ENCODE data around the gene PATL2. TPM values are rescaled to one million over a fixed set of nuclear protein-coding genes. Genes with fewer than 3 reads are reported as not detected.
"Not testable (repeated sequence)": the region's sequence is repeated elsewhere in the genome, so short reads cannot be mapped to it uniquely, and the experiment has no call there.

The PATL2 gene
- polyA plus RNA-seq, 4 donors = 1.5 to 6.8 (median 2.9) TPM

GRCh38 chr15:44734839-44735481 is 23.8 kb upstream of the PATL2 start:
- Histone ChIP-seq H3K4me3 (ENCODE audit: low read depth in 1 of 3, low read length in 3 of 3) (no peak overlapping the region), H3K27me3 (ENCODE audit: control insufficient read depth in 3 of 3, insufficient read depth in 3 of 3, low read length in 3 of 3) (no peaks in the 10 kb centered on the region), H3K27ac (ENCODE audit: low read depth in 1 of 3, low read length in 2 of 3) (peak overlapping the region in 1 of 3 donors; percentile 85), H3K4me1 (ENCODE audit: control insufficient read depth in 3 of 3, insufficient read depth in 2 of 3, low read depth in 1 of 3, low read length in 2 of 3) (peaks cover under 1 to 8% (median 2%) of the 10 kb centered on the region in 3 donors), H3K36me3 (ENCODE audit: control insufficient read depth in 3 of 3, insufficient read depth in 2 of 3, low read depth in 1 of 3, low read length in 3 of 3) (peaks cover 0 to 3% (median 0%) of the 10 kb centered on the region in 3 donors), H3K9me3 (ENCODE audit: control insufficient read depth in 2 of 2, insufficient read depth in 1 of 2, low read depth in 1 of 2, low read length in 1 of 2) (no peaks in the 10 kb centered on the region)
- no peak for FAIRE-seq
- no peak for DNase-seq
- 36 to 58% (median 45%) methylated on average over 2 of the region's 2 CpGs for WGBS, 3 donors

GRCh38 chr15:44729408-44730127 is 18.4 kb upstream of the PATL2 start:
- FAIRE-seq (no peak), DNase-seq (no peak)
- Histone ChIP-seq H3K36me3 (ENCODE audit: control insufficient read depth in 3 of 3, insufficient read depth in 2 of 3, low read depth in 1 of 3, low read length in 3 of 3) (peaks cover 0 to 3% (median 0%) of the 10 kb centered on the region in 3 donors), H3K27ac (ENCODE audit: low read depth in 1 of 3, low read length in 2 of 3) (peak overlapping the region; percentile 92 to 100 (median 99)), H3K9me3 (ENCODE audit: control insufficient read depth in 2 of 2, insufficient read depth in 1 of 2, low read depth in 1 of 2, low read length in 1 of 2) (no peaks in the 10 kb centered on the region), H3K4me1 (ENCODE audit: control insufficient read depth in 3 of 3, insufficient read depth in 2 of 3, low read depth in 1 of 3, low read length in 2 of 3) (peaks cover 5 to 22% (median 18%) of the 10 kb centered on the region in 3 donors), H3K4me3 (ENCODE audit: low read depth in 1 of 3, low read length in 3 of 3) (peak overlapping the region; percentile 66 to 88 (median 75)), H3K27me3 (ENCODE audit: control insufficient read depth in 3 of 3, insufficient read depth in 3 of 3, low read length in 3 of 3) (no peaks in the 10 kb centered on the region)
- WGBS, 3 donors = 1 to 3% (median 2%) methylated on average over 20 to 21 of the region's 21 CpGs

GRCh38 chr15:44728576-44729407 is 17.7 kb upstream of the PATL2 start:
- Histone ChIP-seq H3K27ac (ENCODE audit: low read depth in 1 of 3, low read length in 2 of 3) (peak overlapping the region; percentile 92 to 100 (median 99)), H3K4me1 (ENCODE audit: control insufficient read depth in 3 of 3, insufficient read depth in 2 of 3, low read depth in 1 of 3, low read length in 2 of 3) (peaks cover 5 to 22% (median 18%) of the 10 kb centered on the region in 3 donors), H3K27me3 (ENCODE audit: control insufficient read depth in 3 of 3, insufficient read depth in 3 of 3, low read length in 3 of 3) (no peaks in the 10 kb centered on the region), H3K36me3 (ENCODE audit: control insufficient read depth in 3 of 3, insufficient read depth in 2 of 3, low read depth in 1 of 3, low read length in 3 of 3) (peaks cover 0 to 3% (median 0%) of the 10 kb centered on the region in 3 donors), H3K9me3 (ENCODE audit: control insufficient read depth in 2 of 2, insufficient read depth in 1 of 2, low read depth in 1 of 2, low read length in 1 of 2) (no peaks in the 10 kb centered on the region), H3K4me3 (ENCODE audit: low read depth in 1 of 3, low read length in 3 of 3) (peak overlapping the region; percentile 66 to 88 (median 75))
- DNase-seq (peak; percentile 99), FAIRE-seq (peak; percentile 71)
- 0% methylated on average over 35 to 36 of the region's 36 CpGs for WGBS, 3 donors

- peak overlapping the region in 1 of 3 donors; percentile 66 for H3K4me3 ChIP-seq (ENCODE audit: low read depth in 1 of 3, low read length in 3 of 3)
- FAIRE-seq; H3K36me3 ChIP-seq (ENCODE audit: control insufficient read depth in 3 of 3, insufficient read depth in 2 of 3, low read depth in 1 of 3, low read length in 3 of 3); DNase-seq; H3K9me3 ChIP-seq (ENCODE audit: control insufficient read depth in 2 of 2, insufficient read depth in 1 of 2, low read depth in 1 of 2, low read length in 1 of 2); H3K27me3 ChIP-seq (ENCODE audit: control insufficient read depth in 3 of 3, insufficient read depth in 3 of 3, low read length in 3 of 3): not testable (repeated sequence)
- 34 to 43% (median 35%) methylated on average over 5 of the region's 5 CpGs for WGBS, 3 donors
- peaks cover 5 to 22% (median 18%) of the 10 kb centered on the region in 3 donors for H3K4me1 ChIP-seq (ENCODE audit: control insufficient read depth in 3 of 3, insufficient read depth in 2 of 3, low read depth in 1 of 3, low read length in 2 of 3)
- peak overlapping the region; percentile 92 to 100 (median 99) for H3K27ac ChIP-seq (ENCODE audit: low read depth in 1 of 3, low read length in 2 of 3)
Measured at GRCh38 chr15:44728232-44728575, 17.1 kb upstream of the PATL2 start.

- H3K27ac ChIP-seq (ENCODE audit: low read depth in 1 of 3, low read length in 2 of 3) = peak overlapping the region; percentile 92 to 100 (median 94)
- no peaks in the 10 kb centered on the region for H3K36me3 ChIP-seq (ENCODE audit: control insufficient read depth in 3 of 3, insufficient read depth in 2 of 3, low read depth in 1 of 3, low read length in 3 of 3)
- no peak for DNase-seq
- no peaks in the 10 kb centered on the region for H3K27me3 ChIP-seq (ENCODE audit: control insufficient read depth in 3 of 3, insufficient read depth in 3 of 3, low read length in 3 of 3)
- H3K9me3 ChIP-seq (ENCODE audit: control insufficient read depth in 2 of 2, insufficient read depth in 1 of 2, low read depth in 1 of 2, low read length in 1 of 2) = no peaks in the 10 kb centered on the region
- peaks cover 5 to 22% (median 18%) of the 10 kb centered on the region in 3 donors for H3K4me1 ChIP-seq (ENCODE audit: control insufficient read depth in 3 of 3, insufficient read depth in 2 of 3, low read depth in 1 of 3, low read length in 2 of 3)
- no peak overlapping the region for H3K4me3 ChIP-seq (ENCODE audit: low read depth in 1 of 3, low read length in 3 of 3)
- FAIRE-seq = no peak
- 75 to 80% (median 78%) methylated on average over 6 of the region's 6 CpGs for WGBS, 3 donors
Measured at GRCh38 chr15:44727485-44728231, 16.5 kb upstream of the PATL2 start.

- WGBS, 3 donors = 12 to 25% (median 18%) methylated on average over 5 of the region's 5 CpGs
- Histone ChIP-seq H3K36me3 (ENCODE audit: control insufficient read depth in 3 of 3, insufficient read depth in 2 of 3, low read depth in 1 of 3, low read length in 3 of 3) (no peaks in the 10 kb centered on the region), H3K4me3 (ENCODE audit: low read depth in 1 of 3, low read length in 3 of 3) (no peak overlapping the region), H3K27ac (ENCODE audit: low read depth in 1 of 3, low read length in 2 of 3) (peak overlapping the region; percentile 92 to 100 (median 94)), H3K9me3 (ENCODE audit: control insufficient read depth in 2 of 2, insufficient read depth in 1 of 2, low read depth in 1 of 2, low read length in 1 of 2) (no peaks in the 10 kb centered on the region), H3K27me3 (ENCODE audit: control insufficient read depth in 3 of 3, insufficient read depth in 3 of 3, low read length in 3 of 3) (no peaks in the 10 kb centered on the region), H3K4me1 (ENCODE audit: control insufficient read depth in 3 of 3, insufficient read depth in 2 of 3, low read depth in 1 of 3, low read length in 2 of 3) (peaks cover 5 to 22% (median 18%) of the 10 kb centered on the region in 3 donors)
- DNase-seq = peak; percentile 80 to 84
- FAIRE-seq = no peak
Measured at GRCh38 chr15:44726568-44727484, 15.7 kb upstream of the PATL2 start.

GRCh38 chr15:44726136-44726535 is 15.0 kb upstream of the PATL2 start:
- H3K4me3 ChIP-seq (ENCODE audit: low read depth in 1 of 3, low read length in 3 of 3) = no peak overlapping the region
- no peak for FAIRE-seq

More at GRCh38 chr15:44726136-44726535, 15.0 kb upstream of the PATL2 start:
- Histone ChIP-seq H3K36me3 (ENCODE audit: control insufficient read depth in 3 of 3, insufficient read depth in 2 of 3, low read depth in 1 of 3, low read length in 3 of 3) (no peaks in the 10 kb centered on the region), H3K27me3 (ENCODE audit: control insufficient read depth in 3 of 3, insufficient read depth in 3 of 3, low read length in 3 of 3) (no peaks in the 10 kb centered on the region), H3K9me3 (ENCODE audit: control insufficient read depth in 2 of 2, insufficient read depth in 1 of 2, low read depth in 1 of 2, low read length in 1 of 2) (no peaks in the 10 kb centered on the region), H3K27ac (ENCODE audit: low read depth in 1 of 3, low read length in 2 of 3) (peak overlapping the region; percentile 66 to 94 (median 92)), H3K4me1 (ENCODE audit: control insufficient read depth in 3 of 3, insufficient read depth in 2 of 3, low read depth in 1 of 3, low read length in 2 of 3) (peaks cover 3 to 22% (median 18%) of the 10 kb centered on the region in 3 donors)
- WGBS, 3 donors = 43 to 63% (median 50%) methylated on average over 7 of the region's 7 CpGs
- DNase-seq = no peak
